ENCODE measurements around the gene CA4. TPM values are rescaled to one million over a fixed set of nuclear protein-coding genes. Genes with fewer than 3 reads are reported as not detected.
"Not testable (repeated sequence)": the region's sequence is repeated elsewhere in the genome, so short reads cannot be mapped to it uniquely, and the experiment has no call there.

CA4 gene
- total RNA-seq, 1 experiment from 2014 or later: not detected

DNA sequence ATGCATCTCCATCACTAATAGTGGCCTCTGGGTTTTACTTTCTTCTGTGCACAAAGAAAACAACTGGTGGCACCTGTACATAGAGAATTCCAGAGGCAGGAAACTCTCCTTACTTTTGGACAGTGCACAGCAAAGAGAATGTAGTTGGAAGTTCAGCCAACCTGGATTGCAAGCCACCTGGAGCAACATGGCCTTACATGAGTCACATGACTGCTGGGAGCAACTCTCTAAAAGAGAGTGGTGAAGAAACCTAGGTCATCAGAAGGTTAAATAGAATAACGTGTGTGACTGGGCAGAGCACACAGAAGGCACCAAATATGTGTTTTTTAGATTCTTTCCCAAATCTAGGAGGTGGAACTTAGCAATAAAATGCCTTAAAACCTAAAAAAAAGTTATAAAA lies 41.5 kb upstream of the CA4 start:
- not testable (repeated sequence) for H3K9ac ChIP-seq (ENCODE audit: low read length); H2AFZ ChIP-seq (ENCODE audit: low read length)

GRCh38 chr17:60108712-60109111 lies 41.1 kb upstream of the CA4 start:
- no peaks in the 10 kb centered on the region for H3K27me3 ChIP-seq (ENCODE audit: low read length)
- no peaks in the 10 kb centered on the region for H4K20me1 ChIP-seq (ENCODE audit: insufficient read depth, low read depth, low read length)
- no peak overlapping the region for H2AFZ ChIP-seq (ENCODE audit: low read length)
- DNase-seq: peak; percentile 23
- H3K4me1 ChIP-seq (ENCODE audit: low read length): peaks cover 16% of the 10 kb centered on the region
- H3K27ac ChIP-seq (ENCODE audit: low read length): no peak overlapping the region
- no peak overlapping the region for H3K4me3 ChIP-seq (ENCODE audit: low read length)
- H3K9me3 ChIP-seq (ENCODE audit: low read length): no peaks in the 10 kb centered on the region
- no peaks in the 10 kb centered on the region for H3K36me3 ChIP-seq (ENCODE audit: insufficient read depth, low read length)
- no peak overlapping the region for H3K9ac ChIP-seq (ENCODE audit: low read length)
- H3K79me2 ChIP-seq (ENCODE audit: low read length): no peaks in the 10 kb centered on the region
- H3K4me2 ChIP-seq (ENCODE audit: low read depth, low read length, poor library complexity, severe bottlenecking): no peak overlapping the region
- no peaks in the 10 kb centered on the region for H3K9me2 ChIP-seq (replicated peaks; ENCODE audit: insufficient read depth, low read length)

More for the DNA sequence above, 41.5 kb upstream of the CA4 start:
- not testable (repeated sequence) for H3K36me3 ChIP-seq (ENCODE audit: insufficient read depth, low read length); H3K4me2 ChIP-seq (ENCODE audit: low read depth, low read length, poor library complexity, severe bottlenecking); H3K27ac ChIP-seq (ENCODE audit: low read length); H3K27me3 ChIP-seq (ENCODE audit: low read length); H3K9me3 ChIP-seq (ENCODE audit: low read length); H4K20me1 ChIP-seq (ENCODE audit: insufficient read depth, low read depth, low read length); H3K9me2 ChIP-seq (replicated peaks; ENCODE audit: insufficient read depth, low read length); H3K4me3 ChIP-seq (ENCODE audit: low read length); H3K79me2 ChIP-seq (ENCODE audit: low read length)
- peak; percentile 2 for DNase-seq
- H3K4me1 ChIP-seq (ENCODE audit: low read length): peaks cover 16% of the 10 kb centered on the region

GRCh38 chr17:60109161-60109560 lies 40.6 kb upstream of the CA4 start:
- Histone ChIP-seq H3K9me3 (ENCODE audit: low read length) (no peaks in the 10 kb centered on the region), H3K4me2 (ENCODE audit: low read depth, low read length, poor library complexity, severe bottlenecking) (no peak overlapping the region), H4K20me1 (ENCODE audit: insufficient read depth, low read depth, low read length) (no peaks in the 10 kb centered on the region), H3K9ac (ENCODE audit: low read length) (no peak overlapping the region), H3K4me3 (ENCODE audit: low read length) (no peak overlapping the region), H3K27me3 (ENCODE audit: low read length) (no peaks in the 10 kb centered on the region), H3K9me2 (replicated peaks; ENCODE audit: insufficient read depth, low read length) (no peaks in the 10 kb centered on the region), H3K27ac (ENCODE audit: low read length) (no peak overlapping the region), H3K4me1 (ENCODE audit: low read length) (peaks cover 16% of the 10 kb centered on the region), H3K36me3 (ENCODE audit: insufficient read depth, low read length) (no peaks in the 10 kb centered on the region), H2AFZ (ENCODE audit: low read length) (no peak overlapping the region), H3K79me2 (ENCODE audit: low read length) (no peaks in the 10 kb centered on the region)
- DNase-seq: peak; percentile 37

DNA sequence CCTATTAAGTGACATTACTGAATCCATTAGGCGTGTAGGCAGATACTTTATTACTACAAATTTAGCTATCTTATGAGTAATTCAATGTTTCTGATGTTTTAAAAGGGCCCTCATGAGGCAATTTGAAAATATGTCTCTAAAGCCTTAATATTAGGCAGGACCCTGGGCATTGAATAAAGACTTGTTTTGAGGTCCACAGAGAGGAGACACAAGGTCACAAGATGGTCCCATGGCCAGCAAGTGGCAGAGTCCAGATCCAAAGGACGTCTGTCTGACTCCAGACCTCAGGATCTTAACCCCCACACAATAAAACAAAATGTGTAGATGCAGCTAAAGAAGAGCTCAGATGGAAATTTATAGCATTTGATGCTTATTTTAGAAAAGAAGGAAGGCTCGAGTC lies 39.2 kb upstream of the CA4 start:
- Histone ChIP-seq H3K27ac (ENCODE audit: low read length) (no peak overlapping the region), H3K79me2 (ENCODE audit: low read length) (no peaks in the 10 kb centered on the region), H3K9ac (ENCODE audit: low read length) (no peak overlapping the region), H3K4me1 (ENCODE audit: low read length) (peaks cover 16% of the 10 kb centered on the region), H3K27me3 (ENCODE audit: low read length) (no peaks in the 10 kb centered on the region), H3K36me3 (ENCODE audit: insufficient read depth, low read length) (no peaks in the 10 kb centered on the region), H4K20me1 (ENCODE audit: insufficient read depth, low read depth, low read length) (no peaks in the 10 kb centered on the region), H3K9me3 (ENCODE audit: low read length) (no peaks in the 10 kb centered on the region), H3K4me2 (ENCODE audit: low read depth, low read length, poor library complexity, severe bottlenecking) (no peak overlapping the region), H2AFZ (ENCODE audit: low read length) (no peak overlapping the region), H3K4me3 (ENCODE audit: low read length) (no peak overlapping the region), H3K9me2 (replicated peaks; ENCODE audit: insufficient read depth, low read length) (no peaks in the 10 kb centered on the region)
- DNase-seq: peak; percentile 28

GRCh38 chr17:60111661-60112060 lies 38.1 kb upstream of the CA4 start:
- H3K36me3 ChIP-seq (ENCODE audit: insufficient read depth, low read length); H3K27me3 ChIP-seq (ENCODE audit: low read length); H2AFZ ChIP-seq (ENCODE audit: low read length); H4K20me1 ChIP-seq (ENCODE audit: insufficient read depth, low read depth, low read length); H3K9ac ChIP-seq (ENCODE audit: low read length); H3K4me3 ChIP-seq (ENCODE audit: low read length); H3K9me3 ChIP-seq (ENCODE audit: low read length); H3K4me1 ChIP-seq (ENCODE audit: low read length); H3K4me2 ChIP-seq (ENCODE audit: low read depth, low read length, poor library complexity, severe bottlenecking); H3K27ac ChIP-seq (ENCODE audit: low read length); H3K79me2 ChIP-seq (ENCODE audit: low read length); DNase-seq; H3K9me2 ChIP-seq (replicated peaks; ENCODE audit: insufficient read depth, low read length): not testable (repeated sequence)

DNA sequence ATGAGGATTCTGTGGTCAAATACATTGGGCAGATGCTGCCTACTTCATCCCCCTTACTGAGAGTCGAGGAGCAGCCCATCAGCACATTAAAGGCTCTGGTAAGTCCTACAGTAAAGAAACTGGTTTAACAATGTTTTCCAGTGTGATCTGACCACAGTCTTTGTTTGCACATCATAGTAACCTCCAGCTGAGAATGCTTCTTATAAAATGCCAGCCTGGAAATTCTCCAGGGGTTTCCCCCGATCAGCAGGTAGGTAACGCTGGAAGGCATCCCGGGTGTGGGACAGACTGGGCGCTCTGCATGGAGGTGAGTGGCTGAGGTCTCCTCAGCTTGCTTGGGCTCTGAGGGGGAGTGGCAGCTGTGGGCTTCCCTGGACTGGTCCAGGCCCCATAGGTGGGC lies 34.4 kb upstream of the CA4 start:
- H3K9ac ChIP-seq (ENCODE audit: low read length): not testable (repeated sequence)

DNA sequence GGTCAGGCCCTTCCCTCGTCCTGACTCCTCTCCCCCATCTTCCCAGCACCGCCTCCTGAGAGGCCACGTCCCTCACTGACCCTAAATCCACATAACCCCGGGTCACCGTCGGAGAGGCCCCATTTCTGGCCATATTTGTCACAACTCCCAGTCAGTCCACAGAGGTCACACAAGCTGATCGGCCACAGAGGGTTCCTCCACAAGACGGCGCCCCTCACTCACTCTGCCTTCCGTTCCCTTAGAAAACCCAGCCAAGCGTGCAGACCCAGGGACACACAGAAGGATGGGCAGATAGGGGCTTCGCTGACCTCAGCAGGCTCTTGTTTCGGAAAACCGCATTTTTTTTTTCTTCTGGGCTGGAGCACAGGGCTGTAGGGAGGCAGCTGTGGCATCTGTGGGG lies 33.6 kb upstream of the CA4 start:
- H4K20me1 ChIP-seq (ENCODE audit: insufficient read depth, low read depth, low read length); H3K36me3 ChIP-seq (ENCODE audit: insufficient read depth, low read length); H3K27ac ChIP-seq (ENCODE audit: low read length); H3K9ac ChIP-seq (ENCODE audit: low read length); H3K4me2 ChIP-seq (ENCODE audit: low read depth, low read length, poor library complexity, severe bottlenecking); H3K79me2 ChIP-seq (ENCODE audit: low read length); H3K27me3 ChIP-seq (ENCODE audit: low read length); H3K9me2 ChIP-seq (replicated peaks; ENCODE audit: insufficient read depth, low read length); DNase-seq; H3K4me3 ChIP-seq (ENCODE audit: low read length); H3K9me3 ChIP-seq (ENCODE audit: low read length); H3K4me1 ChIP-seq (ENCODE audit: low read length); H2AFZ ChIP-seq (ENCODE audit: low read length): not testable (repeated sequence)

More for the DNA sequence above, 34.4 kb upstream of the CA4 start:
- not testable (repeated sequence) for H3K9me2 ChIP-seq (replicated peaks; ENCODE audit: insufficient read depth, low read length); H3K27ac ChIP-seq (ENCODE audit: low read length); H3K4me3 ChIP-seq (ENCODE audit: low read length); H4K20me1 ChIP-seq (ENCODE audit: insufficient read depth, low read depth, low read length); H3K36me3 ChIP-seq (ENCODE audit: insufficient read depth, low read length); H3K4me1 ChIP-seq (ENCODE audit: low read length); H3K79me2 ChIP-seq (ENCODE audit: low read length); H2AFZ ChIP-seq (ENCODE audit: low read length); DNase-seq; H3K27me3 ChIP-seq (ENCODE audit: low read length); H3K9me3 ChIP-seq (ENCODE audit: low read length); H3K4me2 ChIP-seq (ENCODE audit: low read depth, low read length, poor library complexity, severe bottlenecking)

GRCh38 chr17:60119162-60119561 lies 30.6 kb upstream of the CA4 start:
- H3K9me2 ChIP-seq (replicated peaks; ENCODE audit: insufficient read depth, low read length); H3K9ac ChIP-seq (ENCODE audit: low read length); H3K27me3 ChIP-seq (ENCODE audit: low read length); H2AFZ ChIP-seq (ENCODE audit: low read length); H3K79me2 ChIP-seq (ENCODE audit: low read length); H3K4me2 ChIP-seq (ENCODE audit: low read depth, low read length, poor library complexity, severe bottlenecking); H3K36me3 ChIP-seq (ENCODE audit: insufficient read depth, low read length); H3K27ac ChIP-seq (ENCODE audit: low read length); H3K4me1 ChIP-seq (ENCODE audit: low read length); H4K20me1 ChIP-seq (ENCODE audit: insufficient read depth, low read depth, low read length); DNase-seq; H3K4me3 ChIP-seq (ENCODE audit: low read length); H3K9me3 ChIP-seq (ENCODE audit: low read length): not testable (repeated sequence)
